Choroid plexus epithelial cell (primary cell): ENCODE results near the gene LRRC45.

Experiments used
- DNase-seq: peaks from one replicate; pipeline ENCODE4 v3.0.0-alpha.2; 2010; ENCODE audit warnings: low read depth
- H3K4me3 ChIP-seq: 2 replicates; pipeline ENCODE4 v1.5.1; 2011; ENCODE audit warnings: low read depth, mild to moderate bottlenecking, control low read depth, low read length, moderate library complexity
- CTCF ChIP-seq: conservative IDR thresholded peaks from 2 replicates; pipeline ENCODE4 v1.5.1; 2011; ENCODE audit warnings: low read depth, mild to moderate bottlenecking, control low read depth, inconsistent platforms, low read length, moderate library complexity

LRRC45 gene

GRCh38 chr17:82017612-82018151, 5.4 kb upstream of the LRRC45 start:
- no peak for TF ChIP-seq CTCF
- no peak for DNase-seq
- H3K4me3 ChIP-seq, result no peak overlapping the region

GRCh38 chr17:82018152-82018988, 4.7 kb upstream of the LRRC45 start:
- DNase-seq, result no peak
- TF ChIP-seq CTCF, result no peak
- H3K4me3 ChIP-seq, result no peak overlapping the region

- no peak for DNase-seq
- no peak overlapping the region for H3K4me3 ChIP-seq
- TF ChIP-seq CTCF, result no peak
These were observed 4.0 kb upstream of the LRRC45 start for GRCh38 chr17:82018989-82019689.

- no peak for DNase-seq
- H3K4me3 ChIP-seq, result no peak overlapping the region
- TF ChIP-seq CTCF, result peak; percentile 78
These were observed 3.2 kb upstream of the LRRC45 start for GRCh38 chr17:82019690-82020571.

GRCh38 chr17:82020572-82021106, 2.5 kb upstream of the LRRC45 start:
- DNase-seq, result no peak
- no peak for TF ChIP-seq CTCF
- H3K4me3 ChIP-seq, result no peak overlapping the region

- peak; percentile 77 for DNase-seq
- peak; percentile 81 for TF ChIP-seq CTCF
- peak overlapping the region; percentile 21 for H3K4me3 ChIP-seq
These were observed 1.8 kb upstream of the LRRC45 start for GRCh38 chr17:82021107-82021899.
